H1 (cell line): ENCODE data around the gene ADAMTS15. TPM values are rescaled to one million over a fixed set of nuclear protein-coding genes. Genes with fewer than 3 reads are reported as not detected.
A peak's percentile ranks its signal among the peaks of the same experiment; 100 is the strongest.

Experiments
- CTCF ChIA-PET: fragments of 300-600 bp; sonication (Branson Sonifier 250); formaldehyde crosslinking; loops from one replicate; lab custom pipeline; 2021; ENCODE audit not compliant: partially characterized antibody; lab: Charles Lee
- POLR2A ChIA-PET: fragments of 300-600 bp; sonication (Branson Sonifier 250); formaldehyde crosslinking; loops from one replicate; lab custom pipeline; 2021; ENCODE audit warnings: inconsistent platforms; ENCODE audit not compliant: partially characterized antibody; lab: Charles Lee
- DNase-seq, 2 experiments: peaks; one replicate each; pipeline versions ENCODE4 v3.0.0 to v3.0.0-alpha.2; 2010 to 2022; ENCODE audit warnings: low spot score in 2 of 2, low read depth in 1 of 2, mixed read lengths in 1 of 2
- FAIRE-seq: peaks from 2 replicates; lab custom pipeline; 2011; peaks lifted over from hg19 to GRCh38; lab: Jason Lieb, UNC
- H2AFZ ChIP-seq: 2 replicates; pipeline ENCODE4 v1.8.1; 2012; ENCODE audit warnings: low read length, inconsistent platforms
- H2AK5ac ChIP-seq: 2 replicates; pipeline ENCODE4 v1.6.1; 2013; ENCODE audit warnings: low read depth, low read length
- H2BK120ac ChIP-seq: replicated peaks from 2 replicates; pipeline ENCODE3; 2013; ENCODE audit warnings: low read depth, low read length, inconsistent platforms
- H2BK12ac ChIP-seq: 2 replicates; pipeline ENCODE4 v1.6.1; 2013; ENCODE audit warnings: low read depth, low read length
- H2BK15ac ChIP-seq: 2 replicates; pipeline ENCODE4 v1.6.1; 2013; ENCODE audit warnings: low read length
- H2BK20ac ChIP-seq: 2 replicates; pipeline ENCODE4 v1.6.1; 2013; ENCODE audit warnings: low read length
- H2BK5ac ChIP-seq: 2 replicates; pipeline ENCODE4 v1.6.1; 2013; ENCODE audit warnings: low read depth, low read length
- H3K14ac ChIP-seq: 2 replicates; pipeline ENCODE4 v1.6.1; 2013; ENCODE audit warnings: inconsistent platforms; ENCODE audit not compliant: insufficient read length
- H3K18ac ChIP-seq: 2 replicates; pipeline ENCODE4 v1.6.1; 2013; ENCODE audit warnings: low read length; ENCODE audit errors: extremely low read depth
- H3K23ac ChIP-seq: 2 replicates; pipeline ENCODE4 v1.6.1; 2013; ENCODE audit warnings: inconsistent platforms; ENCODE audit not compliant: insufficient read length
- H3K23me2 ChIP-seq: 2 replicates; pipeline ENCODE4 v1.6.1; 2013; ENCODE audit warnings: low read depth, low read length
- H3K27ac ChIP-seq: 2 replicates; pipeline ENCODE4 v1.6.1; 2011; ENCODE audit warnings: low read depth, low read length, inconsistent platforms
- H3K27me3 ChIP-seq, 4 experiments: replicated peaks in 1 of 4; 1 replicate in 1 of 4; 2 replicates in 3 of 4; pipeline versions ENCODE4 v1.6.1 to v1.8.1; 2011 to 2013; ENCODE audit warnings: low read length in 3 of 4, mild to moderate bottlenecking in 3 of 4, inconsistent platforms in 2 of 4, mixed read lengths in 2 of 4, moderate library complexity in 1 of 4; ENCODE audit not compliant: control insufficient read depth in 3 of 4, insufficient read depth in 3 of 4; ENCODE audit errors: extremely low read depth in 1 of 4
- H3K36me3 ChIP-seq, 4 experiments: 2 replicates each; pipeline versions ENCODE4 v1.6.1 to v1.8.1; 2011 to 2013; ENCODE audit warnings: mild to moderate bottlenecking in 4 of 4, low read length in 3 of 4, moderate library complexity in 2 of 4, control low read depth in 1 of 4, inconsistent platforms in 1 of 4; ENCODE audit not compliant: insufficient read depth in 4 of 4, control insufficient read depth in 2 of 4
- H3K4ac ChIP-seq: replicated peaks from 2 replicates; pipeline ENCODE3; 2013; ENCODE audit warnings: low read length, low read depth, mixed read lengths, inconsistent platforms; ENCODE audit not compliant: insufficient read length
- H3K4me1 ChIP-seq, 4 experiments: replicated peaks in 1 of 4; 1 replicate in 1 of 4; 2 replicates in 3 of 4; pipeline versions ENCODE4 v1.6.1 to v1.8.1; 2011 to 2013; ENCODE audit warnings: low read length in 3 of 4, inconsistent platforms in 2 of 4, mixed read lengths in 1 of 4; ENCODE audit not compliant: insufficient read depth in 4 of 4, control insufficient read depth in 3 of 4
- H3K4me2 ChIP-seq, 2 experiments: 2 replicates each; pipeline versions ENCODE4 v1.6.1 to v1.8.1; 2011 to 2013; ENCODE audit warnings: low read depth in 2 of 2, low read length in 2 of 2, control low read depth in 1 of 2, inconsistent platforms in 1 of 2, mild to moderate bottlenecking in 1 of 2; ENCODE audit not compliant: insufficient read depth in 1 of 2
- H3K4me3 ChIP-seq, 4 experiments: fragments of 200-600, 300-600 bp in 1 of 4; sonication (generic), shearing (Covaris generic), sonication (Bioruptor Twin) in 1 of 4; 2 replicates each; pipeline versions ENCODE4 v1.5.1 to v1.8.1; 2011 to 2016; ENCODE audit warnings: low read length in 4 of 4, low read depth in 3 of 4, control low read depth in 2 of 4, inconsistent platforms in 2 of 4, mild to moderate bottlenecking in 2 of 4, mixed read lengths in 1 of 4, moderate library complexity in 1 of 4; ENCODE audit not compliant: insufficient read depth in 2 of 4; ENCODE audit errors: extremely low read depth in 1 of 4
- H3K56ac ChIP-seq: replicated peaks from 2 replicates; pipeline ENCODE3; 2013; ENCODE audit warnings: low read depth, mild to moderate bottlenecking, mixed read lengths, low read length, inconsistent platforms; ENCODE audit not compliant: insufficient read length
- H3K79me1 ChIP-seq: 2 replicates; pipeline ENCODE4 v1.6.1; 2013; ENCODE audit warnings: low read depth, low read length, control low read depth
- H3K79me2 ChIP-seq, 2 experiments: 2 replicates each; pipeline versions ENCODE4 v1.6.1 to v1.8.1; 2012 to 2013; ENCODE audit warnings: low read length in 2 of 2, mild to moderate bottlenecking in 2 of 2, inconsistent platforms in 1 of 2; ENCODE audit not compliant: insufficient read depth in 2 of 2, control insufficient read depth in 1 of 2
- H3K9ac ChIP-seq, 4 experiments: replicated peaks in 1 of 4; 1 replicate in 1 of 4; 2 replicates in 3 of 4; pipeline versions ENCODE4 v1.6.1 to v1.8.1; 2011 to 2013; ENCODE audit warnings: low read depth in 3 of 4, low read length in 3 of 4, control low read depth in 2 of 4, mild to moderate bottlenecking in 2 of 4, moderate library complexity in 2 of 4, inconsistent platforms in 1 of 4; ENCODE audit errors: extremely low read depth in 1 of 4
- H3K9me3 ChIP-seq, 2 experiments: 2 replicates each; pipeline versions ENCODE4 v1.6.1 to v1.8.1; 2012 to 2013; ENCODE audit warnings: mild to moderate bottlenecking in 2 of 2, moderate library complexity in 2 of 2, control low read depth in 1 of 2, inconsistent platforms in 1 of 2, low read depth in 1 of 2, low read length in 1 of 2, mixed read lengths in 1 of 2; ENCODE audit not compliant: insufficient read depth in 2 of 2
- H4K20me1 ChIP-seq, 2 experiments: replicated peaks in 1 of 2; 2 replicates each; pipeline versions ENCODE3 to v1.8.1; 2011 to 2013; ENCODE audit warnings: inconsistent platforms in 2 of 2, low read length in 2 of 2, mild to moderate bottlenecking in 1 of 2; ENCODE audit not compliant: insufficient read depth in 2 of 2, control insufficient read depth in 1 of 2
- H4K5ac ChIP-seq: 2 replicates; pipeline ENCODE4 v1.6.1; 2013; ENCODE audit warnings: low read length, low read depth, mixed read lengths, inconsistent platforms; ENCODE audit not compliant: insufficient read length
- H4K8ac ChIP-seq: 2 replicates; pipeline ENCODE4 v1.8.0; 2013; ENCODE audit warnings: mild to moderate bottlenecking, moderate library complexity, low read length, inconsistent platforms; ENCODE audit not compliant: insufficient read depth; ENCODE audit errors: extremely low read depth
- H4K91ac ChIP-seq: replicated peaks from 2 replicates; pipeline ENCODE3; 2013; ENCODE audit warnings: low read length, mixed read lengths, inconsistent platforms; ENCODE audit not compliant: insufficient read length
- CTCF ChIP-seq, 3 experiments: IDR thresholded peaks; 1 replicate in 2 of 3; 2 replicates in 1 of 3; pipeline versions ENCODE4 v1.5.1 to v1.6.1; 2011; ENCODE audit warnings: low read length in 3 of 3, mild to moderate bottlenecking in 3 of 3, inconsistent platforms in 2 of 3, low read depth in 1 of 3, moderate library complexity in 1 of 3; ENCODE audit not compliant: insufficient read depth in 1 of 3; ENCODE audit errors: control extremely low read depth in 1 of 3
- GTF2F1 ChIP-seq: IDR thresholded peaks from 2 replicates; pipeline ENCODE4 v1.6.1; 2012; ENCODE audit warnings: low read depth, low read length, improper control_type of control experiment, borderline replicate concordance
- MAFK ChIP-seq: IDR thresholded peaks from 2 replicates; pipeline ENCODE4 v1.6.1; 2012; ENCODE audit warnings: low read depth, mild to moderate bottlenecking, improper control_type of control experiment, low read length
- WGBS, 2 experiments: shearing (Covaris generic) in 1 of 2; methylation state at CpG; one replicate each; pipeline versions ENCODE4 v1.1.6 to v1.1.7; 2013 to 2015; ENCODE audit warnings: low lambda C conversion rate in 2 of 2, mixed read lengths in 2 of 2, inconsistent platforms in 1 of 2, low coverage in 1 of 2, missing lambda C conversion rate in 1 of 2; ENCODE audit not compliant: insufficient replicate concordance in 2 of 2, insufficient coverage in 1 of 2, insufficient read length in 1 of 2; ENCODE audit errors: extremely low coverage in 1 of 2, missing lambda C conversion rate in 1 of 2; 5-methylcytosine and 5-hydroxymethylcytosine counted together
- polyA plus RNA-seq, 7 experiments: library from polyadenylated mRNA; depleted of rRNA in 3 of 7; stranded (reverse) in 5 of 7; unstranded in 2 of 7; fragments of >200 nt in 5 of 7; fragments of 200-250 nt in 2 of 7; gene quantifications; 1 replicate in 5 of 7; 2 replicates in 1 of 7; 4 replicates in 1 of 7; pipeline versions ENCODE4 v1.2.1 to v1.2.3, GENCODE V29; 2011 to 2013; ENCODE audit warnings: missing spikeins in 2 of 7, mixed read lengths in 2 of 7
- total RNA-seq: library from RNA; stranded (reverse); fragmentation: NEBNext Ultra II Directional; extraction: Animal tissue kit (Norgen Biotek cat#: 25700); gene quantifications from 2 replicates; pipeline ENCODE4 v1.2.1, GENCODE V29; 2021

Gene ADAMTS15
- total and polyA plus RNA-seq, 2 of the 8 experiments (the other 6 are each of a cell fraction or from before 2014, with no cell fraction given), result 1.7 to 4.7 TPM

GRCh38 chr11:130426223-130426836 is 22.1 kb upstream of the ADAMTS15 start:
- H3K23me2 ChIP-seq, result peaks cover 9% of the 10 kb centered on the region; the same call in 1 of the 2 replicates
- no peak overlapping the region for H3K4ac ChIP-seq
- peak overlapping the region in 1 of 2 experiments; percentile 74; a peak in 1 of 4 replicates for H3K4me2 ChIP-seq
- H3K9ac ChIP-seq, result no peak overlapping the region
- DNase-seq, result no peak
- peak overlapping the region; percentile 62; the same call in 1 of the 2 replicates for H2BK5ac ChIP-seq
- H2BK12ac ChIP-seq, result peak overlapping the region; percentile 77; the same call in 1 of the 2 replicates
- peak overlapping the region; percentile 89 for H2BK15ac ChIP-seq
- CTCF ChIA-PET, result interaction anchor here (0.6 to 5.2 kb wide), 18 partner anchors 8 to 470 kb away, joined by 3 to 31 read pairs (median 4); no protein-coding TSS in a partner anchor
- no peak overlapping the region for H3K14ac ChIP-seq
- H3K9me3 ChIP-seq, result no peaks in the 10 kb centered on the region
- FAIRE-seq, result no peak
- WGBS, 2 experiments, result 85% methylated on average over 5 of the region's 5 CpGs; no CpG with 5 or more reads in 1 of the 2 experiments
- POLR2A ChIA-PET, result interaction anchor here (0.8 to 1.2 kb wide), 5 partner anchors 11 to 126 kb away, joined by 3 to 6 read pairs (median 5); no protein-coding TSS in a partner anchor
- H2BK20ac ChIP-seq, result 0 out of 2 replicates have a peak overlapping the region, but pooled peaks have one; percentile 56
- H3K23ac ChIP-seq, result no peak overlapping the region
- H3K18ac ChIP-seq, result no peak overlapping the region
- no peak overlapping the region for H3K56ac ChIP-seq
- H2BK120ac ChIP-seq, result no peak overlapping the region
- H2AK5ac ChIP-seq, result no peak overlapping the region
- no peak overlapping the region for H4K91ac ChIP-seq
- H4K8ac ChIP-seq, result no peak overlapping the region; the same call in 1 of the 2 replicates
- H3K36me3 ChIP-seq, result no peaks in the 10 kb centered on the region
- peaks cover 0 to 13% (median 9%) of the 10 kb centered on the region in 4 experiments; a peak in 6 of 7 replicates for H3K4me1 ChIP-seq
- H4K20me1 ChIP-seq, result no peaks in the 10 kb centered on the region
- no peaks in the 10 kb centered on the region; the same call in 1 of the 2 replicates for H3K79me1 ChIP-seq
- H3K4me3 ChIP-seq, result no peak overlapping the region
- no peak overlapping the region for H2AFZ ChIP-seq
- H3K79me2 ChIP-seq, result no peaks in the 10 kb centered on the region
- peaks cover 2 to 38% (median 37%) of the 10 kb centered on the region in 4 experiments for H3K27me3 ChIP-seq
- H3K27ac ChIP-seq, result no peak overlapping the region
- H4K5ac ChIP-seq, result no peak overlapping the region
- no peak for TF ChIP-seq CTCF (IDR thresholded peaks at IDR 0.05; ENCODE audit: control extremely low read depth in 1 of 3, insufficient read depth in 1 of 3, low read depth in 1 of 3, low read length in 3 of 3)
- peak; percentile 42; the same call in 1 of the 2 replicates for TF ChIP-seq MAFK
- no peak for TF ChIP-seq GTF2F1
